ENCODE measurements around the gene RGS12. TPM values are rescaled to one million over a fixed set of nuclear protein-coding genes. Genes with fewer than 3 reads are reported as not detected.

The RGS12 gene
- total RNA-seq, 1 donor from 2014 or later: 116 TPM

- H3K27ac Mint-ChIP-seq (ENCODE audit: unreplicated experiment): peak overlapping the region; percentile 53
- TF ChIP-seq, protein P1, sequence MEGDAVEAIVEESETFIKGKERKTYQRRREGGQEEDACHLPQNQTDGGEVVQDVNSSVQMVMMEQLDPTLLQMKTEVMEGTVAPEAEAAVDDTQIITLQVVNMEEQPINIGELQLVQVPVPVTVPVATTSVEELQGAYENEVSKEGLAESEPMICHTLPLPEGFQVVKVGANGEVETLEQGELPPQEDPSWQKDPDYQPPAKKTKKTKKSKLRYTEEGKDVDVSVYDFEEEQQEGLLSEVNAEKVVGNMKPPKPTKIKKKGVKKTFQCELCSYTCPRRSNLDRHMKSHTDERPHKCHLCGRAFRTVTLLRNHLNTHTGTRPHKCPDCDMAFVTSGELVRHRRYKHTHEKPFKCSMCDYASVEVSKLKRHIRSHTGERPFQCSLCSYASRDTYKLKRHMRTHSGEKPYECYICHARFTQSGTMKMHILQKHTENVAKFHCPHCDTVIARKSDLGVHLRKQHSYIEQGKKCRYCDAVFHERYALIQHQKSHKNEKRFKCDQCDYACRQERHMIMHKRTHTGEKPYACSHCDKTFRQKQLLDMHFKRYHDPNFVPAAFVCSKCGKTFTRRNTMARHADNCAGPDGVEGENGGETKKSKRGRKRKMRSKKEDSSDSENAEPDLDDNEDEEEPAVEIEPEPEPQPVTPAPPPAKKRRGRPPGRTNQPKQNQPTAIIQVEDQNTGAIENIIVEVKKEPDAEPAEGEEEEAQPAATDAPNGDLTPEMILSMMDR (IDR thresholded peaks at IDR 0.05; ENCODE audit: unreplicated experiment): no peak
- peaks cover 6% of the 10 kb centered on the region for H3K27me3 Mint-ChIP-seq (ENCODE audit: unreplicated experiment)
- no peak for DNase-seq (ENCODE audit: low spot score)
- H3K4me3 Mint-ChIP-seq (ENCODE audit: unreplicated experiment): no peak overlapping the region
- H3K36me3 Mint-ChIP-seq (ENCODE audit: low read depth, unreplicated experiment): no peaks in the 10 kb centered on the region
- peaks cover 4% of the 10 kb centered on the region for H3K4me1 Mint-ChIP-seq (ENCODE audit: unreplicated experiment)
- peaks cover 4% of the 10 kb centered on the region for H3K9me3 Mint-ChIP-seq (ENCODE audit: unreplicated experiment)
Measured at GRCh38 chr4:3283483-3283882, 9.3 kb upstream of the RGS12 start.

DNA sequence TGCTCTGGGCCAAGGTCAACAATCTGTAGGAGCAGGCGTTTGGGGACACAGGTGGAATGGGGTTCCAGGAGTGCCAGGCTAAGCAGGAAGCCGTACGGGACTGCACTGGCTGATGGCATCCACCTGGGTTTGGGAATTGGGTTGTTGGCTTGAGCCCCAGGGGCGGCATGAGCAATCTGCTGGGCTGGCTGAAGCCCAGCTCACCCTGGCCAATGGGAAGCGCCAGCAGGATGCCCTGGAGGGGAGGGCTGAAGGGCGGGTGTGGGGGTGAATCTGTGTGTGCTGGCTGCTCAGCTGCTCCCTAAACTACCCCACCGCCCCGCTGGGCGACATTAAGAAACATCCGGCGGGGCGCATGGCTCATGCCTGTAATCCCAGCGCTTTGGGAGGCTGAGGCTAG, 8.9 kb upstream of the RGS12 start:
- H3K4me1 Mint-ChIP-seq (ENCODE audit: unreplicated experiment): peaks cover 4% of the 10 kb centered on the region
- H3K9me3 Mint-ChIP-seq (ENCODE audit: unreplicated experiment): peaks cover 4% of the 10 kb centered on the region
- H3K4me3 Mint-ChIP-seq (ENCODE audit: unreplicated experiment): no peak overlapping the region
- peaks cover 6% of the 10 kb centered on the region for H3K27me3 Mint-ChIP-seq (ENCODE audit: unreplicated experiment)
- TF ChIP-seq, protein P1 (IDR thresholded peaks at IDR 0.05; ENCODE audit: unreplicated experiment): no peak
- H3K36me3 Mint-ChIP-seq (ENCODE audit: low read depth, unreplicated experiment): no peaks in the 10 kb centered on the region
- no peak overlapping the region for H3K27ac Mint-ChIP-seq (ENCODE audit: unreplicated experiment)
- no peak for DNase-seq (ENCODE audit: low spot score)

- H3K27ac Mint-ChIP-seq (ENCODE audit: unreplicated experiment): no peak overlapping the region
- no peaks in the 10 kb centered on the region for H3K36me3 Mint-ChIP-seq (ENCODE audit: low read depth, unreplicated experiment)
- H3K4me1 Mint-ChIP-seq (ENCODE audit: unreplicated experiment): peaks cover 9% of the 10 kb centered on the region
- TF ChIP-seq, protein P1 (IDR thresholded peaks at IDR 0.05; ENCODE audit: unreplicated experiment): no peak
- H3K4me3 Mint-ChIP-seq (ENCODE audit: unreplicated experiment): no peak overlapping the region
- H3K9me3 Mint-ChIP-seq (ENCODE audit: unreplicated experiment): peaks cover 4% of the 10 kb centered on the region
- DNase-seq (ENCODE audit: low spot score): no peak
- H3K27me3 Mint-ChIP-seq (ENCODE audit: unreplicated experiment): peaks cover 6% of the 10 kb centered on the region
Measured at GRCh38 chr4:3284734-3285557, 7.9 kb upstream of the RGS12 start.

- H3K9me3 Mint-ChIP-seq (ENCODE audit: unreplicated experiment): peaks cover 4% of the 10 kb centered on the region
- TF ChIP-seq, protein P1 (IDR thresholded peaks at IDR 0.05; ENCODE audit: unreplicated experiment): no peak
- DNase-seq (ENCODE audit: low spot score): no peak
- no peaks in the 10 kb centered on the region for H3K36me3 Mint-ChIP-seq (ENCODE audit: low read depth, unreplicated experiment)
- H3K27me3 Mint-ChIP-seq (ENCODE audit: unreplicated experiment): peaks cover 6% of the 10 kb centered on the region
- no peak overlapping the region for H3K4me3 Mint-ChIP-seq (ENCODE audit: unreplicated experiment)
- no peak overlapping the region for H3K27ac Mint-ChIP-seq (ENCODE audit: unreplicated experiment)
- H3K4me1 Mint-ChIP-seq (ENCODE audit: unreplicated experiment): peaks cover 17% of the 10 kb centered on the region
Measured at GRCh38 chr4:3285558-3286334, 7.1 kb upstream of the RGS12 start.
